ENCODE data around the gene GFRA3. TPM values are rescaled to one million over a fixed set of nuclear protein-coding genes. Genes with fewer than 3 reads are reported as not detected.

Gene GFRA3
- total RNA-seq, 4 donors from 2014 or later, result 0.48 to 3.4 (median 0.55) TPM; not detected in 1

GRCh38 chr5:138233280-138233679 lies 41.1 kb downstream of the GFRA3 start:
- 77% methylated on average over 2 of the region's 2 CpGs; no CpG with 5 or more reads in 1 of the 2 donors for WGBS, 2 donors (ENCODE audit: low coverage in 1 of 2)
- intact Hi-C loops (cut with DNase I; ENCODE audit: low total_unique reads), result no loop called here
- Histone ChIP-seq H3K4me3 (no peak overlapping the region), H3K27me3 (peaks cover 5% of the 10 kb centered on the region), H3K27ac (no peak overlapping the region), H3K36me3 (no peaks in the 10 kb centered on the region), H3K9me3 (no peaks in the 10 kb centered on the region), H3K4me1 (peaks cover 0 to 5% (median 2%) of the 10 kb centered on the region in 4 donors)
- in situ Hi-C loops (cut with MboI; ENCODE audit: low pct_ligation_motif_present in 1 of 4, low pct_unique_long_range_greater_than_20kb in 1 of 4, low sequenced_read_pairs in 3 of 4), result no loop called here
- no peak for DNase-seq
- TF ChIP-seq POLR2AphosphoS5 (IDR thresholded peaks at IDR 0.05) (no peak), EP300 (IDR thresholded peaks at IDR 0.05; ENCODE audit: low read depth) (no peak), CTCF (IDR thresholded peaks at IDR 0.05) (no peak), POLR2A (IDR thresholded peaks at IDR 0.05) (no peak)

- peaks cover 0 to 5% (median 2%) of the 10 kb centered on the region in 4 donors for H3K4me1 ChIP-seq
- H3K27me3 ChIP-seq, result no peaks in the 10 kb centered on the region
- H3K4me3 ChIP-seq, result no peak overlapping the region
- intact Hi-C loops (cut with DNase I; ENCODE audit: low total_unique reads), result no loop called here
- H3K27ac ChIP-seq, result no peak overlapping the region
- peaks cover 0 to 5% of the 10 kb centered on the region in 2 donors for H3K9me3 ChIP-seq
- no peak for TF ChIP-seq POLR2A (IDR thresholded peaks at IDR 0.05)
- no peak for TF ChIP-seq POLR2AphosphoS5 (IDR thresholded peaks at IDR 0.05)
- no peak for TF ChIP-seq EP300 (IDR thresholded peaks at IDR 0.05; ENCODE audit: low read depth)
- TF ChIP-seq CTCF (IDR thresholded peaks at IDR 0.05), result no peak
- in situ Hi-C loops (cut with MboI; ENCODE audit: low pct_ligation_motif_present in 1 of 4, low pct_unique_long_range_greater_than_20kb in 1 of 4, low sequenced_read_pairs in 3 of 4), result no loop called here
- DNase-seq, result no peak
- WGBS, 2 donors (ENCODE audit: low coverage in 1 of 2), result 48 to 91% methylated on average over 4 to 7 of the region's 7 CpGs
- H3K36me3 ChIP-seq, result no peaks in the 10 kb centered on the region
Measured at GRCh38 chr5:138230981-138231589, 43.3 kb downstream of the GFRA3 start.

- intact Hi-C loops (cut with DNase I; ENCODE audit: low total_unique reads), result no loop called here
Measured at GRCh38 chr5:138230261-138230660, 44.2 kb downstream of the GFRA3 start.

GRCh38 chr5:138229387-138229786 lies 45.0 kb downstream of the GFRA3 start:
- in situ Hi-C loops (cut with MboI; ENCODE audit: low pct_ligation_motif_present in 1 of 4, low pct_unique_long_range_greater_than_20kb in 1 of 4, low sequenced_read_pairs in 3 of 4), result no loop called here
- H3K9me3 ChIP-seq, result peaks cover 0 to 5% of the 10 kb centered on the region in 2 donors
- H3K4me1 ChIP-seq, result peaks cover 0 to 5% (median 2%) of the 10 kb centered on the region in 4 donors
- H3K27me3 ChIP-seq, result no peaks in the 10 kb centered on the region
- WGBS, 2 donors (ENCODE audit: low coverage in 1 of 2), result 76% methylated on average over 6 of the region's 6 CpGs; no CpG with 5 or more reads in 1 of the 2 donors
- H3K4me3 ChIP-seq, result no peak overlapping the region
- no peak for TF ChIP-seq POLR2AphosphoS5 (IDR thresholded peaks at IDR 0.05)
- TF ChIP-seq CTCF (IDR thresholded peaks at IDR 0.05), result no peak
- no peak for TF ChIP-seq EP300 (IDR thresholded peaks at IDR 0.05; ENCODE audit: low read depth)
- TF ChIP-seq POLR2A (IDR thresholded peaks at IDR 0.05), result no peak
- no peaks in the 10 kb centered on the region for H3K36me3 ChIP-seq
- intact Hi-C loops (cut with DNase I; ENCODE audit: low total_unique reads), result no loop called here
- no peak overlapping the region for H3K27ac ChIP-seq
- no peak for DNase-seq

More at GRCh38 chr5:138230261-138230660, 44.2 kb downstream of the GFRA3 start:
- TF ChIP-seq POLR2A (IDR thresholded peaks at IDR 0.05), result no peak
- TF ChIP-seq EP300 (IDR thresholded peaks at IDR 0.05; ENCODE audit: low read depth), result no peak
- TF ChIP-seq POLR2AphosphoS5 (IDR thresholded peaks at IDR 0.05), result no peak
- no peak for TF ChIP-seq CTCF (IDR thresholded peaks at IDR 0.05)
- in situ Hi-C loops (cut with MboI; ENCODE audit: low pct_ligation_motif_present in 1 of 4, low pct_unique_long_range_greater_than_20kb in 1 of 4, low sequenced_read_pairs in 3 of 4), result no loop called here
- no peaks in the 10 kb centered on the region for H3K36me3 ChIP-seq
- H3K4me3 ChIP-seq, result no peak overlapping the region
- H3K27me3 ChIP-seq, result no peaks in the 10 kb centered on the region
- no peak overlapping the region for H3K27ac ChIP-seq
- H3K9me3 ChIP-seq, result peaks cover 0 to 5% of the 10 kb centered on the region in 2 donors
- H3K4me1 ChIP-seq, result peaks cover 0 to 5% (median 2%) of the 10 kb centered on the region in 4 donors
- DNase-seq, result no peak
